IPS-18a (cell line): ENCODE results near the gene SUCNR1.
"Not testable (repeated sequence)": the region's sequence is repeated elsewhere in the genome, so short reads cannot be mapped to it uniquely, and the experiment has no call there.

Experiments used
- H3K27ac ChIP-seq: one replicate; pipeline ENCODE4 v1.5.1; 2013; ENCODE audit warnings: low read length
- H3K27me3 ChIP-seq: one replicate; pipeline ENCODE4 v1.6.1; 2013; ENCODE audit warnings: mild to moderate bottlenecking, low read length; ENCODE audit not compliant: control insufficient read depth, insufficient read depth
- H3K36me3 ChIP-seq: one replicate; pipeline ENCODE4 v1.6.1; 2013; ENCODE audit warnings: low read depth, low read length; ENCODE audit not compliant: control insufficient read depth
- H3K4me1 ChIP-seq: one replicate; pipeline ENCODE4 v1.6.1; 2013; ENCODE audit warnings: low read depth, low read length; ENCODE audit not compliant: control insufficient read depth
- H3K4me3 ChIP-seq: one replicate; pipeline ENCODE4 v1.5.1; 2013; ENCODE audit warnings: low read length
- H3K9ac ChIP-seq: one replicate; pipeline ENCODE4 v1.6.1; 2013; ENCODE audit warnings: mild to moderate bottlenecking, low read length, moderate library complexity
- H3K9me3 ChIP-seq: one replicate; pipeline ENCODE4 v1.6.1; 2013; ENCODE audit warnings: low read depth, low read length; ENCODE audit not compliant: control insufficient read depth

SUCNR1 gene

DNA sequence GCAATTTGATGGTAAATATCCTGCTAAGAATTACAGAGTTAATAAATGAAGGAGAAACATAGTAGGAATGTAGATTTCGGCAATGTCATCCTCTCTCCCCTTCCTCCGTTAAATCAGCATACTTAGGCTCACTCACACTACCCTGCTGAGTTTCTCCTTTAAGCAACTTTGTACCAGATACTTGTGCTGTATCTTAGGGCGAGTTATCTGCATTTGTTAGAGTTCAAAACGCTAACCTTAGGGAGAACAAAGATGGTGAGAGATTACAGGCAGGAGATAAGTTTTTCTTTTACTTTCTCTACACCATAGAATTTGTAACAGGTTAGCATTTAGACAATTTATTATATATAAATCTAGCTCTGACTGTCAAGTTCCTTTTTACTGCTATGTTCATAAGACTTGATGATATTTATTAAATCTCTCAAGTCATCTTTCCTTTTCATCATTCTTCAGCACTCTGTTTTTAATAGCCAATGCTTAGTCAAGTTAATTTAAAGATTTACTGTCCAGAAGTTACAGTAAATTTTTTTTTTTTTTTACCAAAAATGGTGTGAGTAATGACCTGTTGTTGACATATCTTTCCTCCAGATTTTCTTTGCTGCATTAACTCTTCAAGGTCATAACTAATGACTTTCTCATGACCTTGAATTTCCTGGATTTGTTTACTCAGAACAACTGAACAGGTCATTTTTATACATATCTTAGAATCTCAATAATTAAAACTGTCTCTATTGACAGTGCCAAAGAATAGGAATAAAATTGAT lies 22.2 kb downstream of the SUCNR1 start:
- H3K9me3 ChIP-seq: no peaks in the 10 kb centered on the region
- no peak overlapping the region for H3K4me3 ChIP-seq
- no peaks in the 10 kb centered on the region for H3K36me3 ChIP-seq
- H3K27me3 ChIP-seq: no peaks in the 10 kb centered on the region
- no peak overlapping the region for H3K27ac ChIP-seq
- peaks cover 11% of the 10 kb centered on the region for H3K4me1 ChIP-seq
- no peak overlapping the region for H3K9ac ChIP-seq

DNA sequence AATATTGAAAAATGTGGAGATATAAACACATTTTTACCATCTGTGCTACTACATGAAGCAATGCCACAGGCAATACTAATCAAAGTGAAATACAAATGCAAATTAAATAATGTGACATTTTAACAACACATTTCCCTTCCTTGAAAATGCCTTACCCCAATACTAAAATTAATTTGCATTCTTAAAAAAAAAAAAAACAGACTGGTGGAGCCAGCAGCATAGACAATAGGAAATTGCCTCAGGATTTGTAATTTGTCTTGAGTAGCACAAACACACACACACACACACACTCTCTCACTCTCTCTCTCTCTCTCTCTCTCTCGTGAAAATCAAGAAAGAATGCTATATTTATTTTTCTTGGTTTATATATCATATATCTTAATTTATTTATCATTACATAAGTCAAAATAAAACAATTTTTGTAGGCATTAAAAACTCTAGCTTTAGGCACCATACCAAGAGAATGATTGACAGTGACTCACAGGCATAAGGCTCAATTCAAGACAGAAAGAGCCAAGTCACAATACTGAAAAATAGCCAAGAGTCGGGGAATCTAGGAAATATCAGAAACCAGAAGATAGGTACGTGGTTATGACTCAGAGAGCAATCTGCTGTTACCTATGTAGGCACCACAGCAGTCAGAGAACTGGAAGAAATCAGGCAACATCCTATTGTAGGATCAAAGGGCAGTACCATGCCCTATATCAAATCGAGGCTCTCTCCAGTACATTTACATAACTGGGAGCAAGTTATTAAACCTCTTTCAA lies 23.0 kb downstream of the SUCNR1 start:
- H3K36me3 ChIP-seq: no peaks in the 10 kb centered on the region
- no peak overlapping the region for H3K4me3 ChIP-seq
- no peaks in the 10 kb centered on the region for H3K27me3 ChIP-seq
- no peak overlapping the region for H3K27ac ChIP-seq
- no peak overlapping the region for H3K9ac ChIP-seq
- peaks cover 11% of the 10 kb centered on the region for H3K4me1 ChIP-seq
- no peaks in the 10 kb centered on the region for H3K9me3 ChIP-seq

DNA sequence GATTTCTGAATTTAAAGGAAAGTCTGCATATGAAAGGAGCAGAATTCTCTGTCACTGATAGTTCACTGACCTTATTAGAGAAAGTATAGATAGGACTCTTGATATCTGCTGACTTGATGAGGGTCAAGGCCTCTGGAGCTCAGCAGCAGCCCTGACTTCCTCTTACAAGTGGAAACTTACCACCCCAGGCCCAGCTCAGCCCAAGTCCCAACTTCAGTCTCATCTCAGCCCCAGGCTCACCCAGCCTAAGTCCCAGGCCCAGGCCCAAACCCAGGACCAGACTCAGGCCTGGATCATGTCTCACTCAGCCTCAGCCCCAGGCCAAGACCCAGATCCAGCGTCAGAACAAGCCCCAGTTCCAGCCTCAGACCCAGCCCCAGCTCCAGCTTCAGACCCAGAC lies 24.7 kb downstream of the SUCNR1 start:
- not testable (repeated sequence) for H3K36me3 ChIP-seq

DNA sequence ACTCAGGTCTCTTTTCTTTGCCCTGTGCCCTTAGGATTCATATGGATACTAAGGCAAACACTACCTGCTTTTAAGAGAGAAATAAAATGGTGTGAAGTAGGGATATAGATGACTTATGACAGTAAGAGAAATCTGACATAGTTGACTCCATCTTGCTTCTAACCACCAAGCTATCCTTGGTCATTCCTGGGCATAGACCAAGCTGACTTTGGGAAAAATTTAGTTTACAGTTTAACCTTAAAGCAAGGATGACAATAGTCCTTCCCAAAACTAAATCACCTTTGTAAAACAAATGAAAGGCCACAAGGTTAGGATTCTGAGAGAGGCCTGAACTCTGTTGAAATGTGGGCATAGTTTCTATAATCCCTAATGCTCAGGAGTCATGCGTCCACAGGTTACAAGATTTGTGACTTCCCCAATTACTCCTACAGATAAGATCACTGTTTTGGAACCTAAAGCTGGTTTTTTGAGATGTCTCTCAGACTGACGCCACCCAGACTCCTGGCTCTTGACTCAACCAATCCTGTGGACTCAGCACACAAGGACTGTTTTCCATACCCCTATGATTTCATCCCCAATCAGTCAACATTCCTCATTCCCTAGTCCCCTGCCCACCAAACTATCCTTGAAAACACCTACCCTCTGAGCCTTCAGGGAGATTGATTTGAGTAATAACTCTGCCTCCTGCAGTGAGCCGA lies 25.3 kb downstream of the SUCNR1 start:
- H3K4me1 ChIP-seq: peaks cover 12% of the 10 kb centered on the region

More for the DNA sequence above, 24.7 kb downstream of the SUCNR1 start:
- H3K27ac ChIP-seq, H3K27me3 ChIP-seq, H3K9me3 ChIP-seq, H3K9ac ChIP-seq, H3K4me3 ChIP-seq: not testable (repeated sequence)
- peaks cover 11% of the 10 kb centered on the region for H3K4me1 ChIP-seq

DNA sequence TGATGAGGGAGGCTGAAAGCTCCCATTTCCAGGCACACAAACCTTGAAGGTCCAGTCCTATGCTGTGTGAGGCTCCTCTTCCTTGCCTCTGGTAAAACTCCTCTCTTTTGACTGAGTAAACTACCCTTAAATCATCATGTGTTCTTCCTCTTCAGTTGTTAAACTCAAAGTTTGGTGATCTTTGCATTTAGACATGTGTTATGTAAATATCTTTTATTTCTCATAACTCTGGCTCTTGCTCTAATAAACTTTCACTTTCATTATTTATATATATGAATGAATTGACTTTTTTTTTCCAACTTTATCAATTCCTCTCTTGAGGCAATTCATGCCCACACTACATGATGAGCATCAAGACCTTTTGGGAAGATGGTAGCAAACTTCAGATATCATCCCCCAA lies 26.6 kb downstream of the SUCNR1 start:
- no peak overlapping the region for H3K9ac ChIP-seq
- H3K4me1 ChIP-seq: peaks cover 14% of the 10 kb centered on the region

More for the DNA sequence above, 25.3 kb downstream of the SUCNR1 start:
- H3K36me3 ChIP-seq, H3K9me3 ChIP-seq, H3K27ac ChIP-seq, H3K27me3 ChIP-seq, H3K9ac ChIP-seq, H3K4me3 ChIP-seq: not testable (repeated sequence)

GRCh38 chr3:151900460-151900859 lies 27.0 kb downstream of the SUCNR1 start:
- Histone ChIP-seq H3K36me3 (no peaks in the 10 kb centered on the region), H3K4me1 (peaks cover 10% of the 10 kb centered on the region), H3K9me3 (no peaks in the 10 kb centered on the region), H3K4me3 (no peak overlapping the region), H3K27me3 (no peaks in the 10 kb centered on the region), H3K27ac (no peak overlapping the region), H3K9ac (no peak overlapping the region)

More for the DNA sequence above, 26.6 kb downstream of the SUCNR1 start:
- Histone ChIP-seq H3K36me3 (no peaks in the 10 kb centered on the region), H3K27ac (no peak overlapping the region), H3K4me3 (no peak overlapping the region), H3K9me3 (no peaks in the 10 kb centered on the region), H3K27me3 (no peaks in the 10 kb centered on the region)

- H3K27ac ChIP-seq: no peak overlapping the region
- H3K36me3 ChIP-seq: no peaks in the 10 kb centered on the region
- H3K9ac ChIP-seq: no peak overlapping the region
- H3K4me1 ChIP-seq: peaks cover 3% of the 10 kb centered on the region
- H3K4me3 ChIP-seq: no peak overlapping the region
- no peaks in the 10 kb centered on the region for H3K27me3 ChIP-seq
- no peaks in the 10 kb centered on the region for H3K9me3 ChIP-seq
Observed at GRCh38 chr3:151900884-151901643, 27.6 kb downstream of the SUCNR1 start.

GRCh38 chr3:151901644-151902285 lies 28.3 kb downstream of the SUCNR1 start:
- Histone ChIP-seq H3K9ac (no peak overlapping the region), H3K36me3 (no peaks in the 10 kb centered on the region), H3K9me3 (no peaks in the 10 kb centered on the region), H3K4me1 (peaks cover 3% of the 10 kb centered on the region), H3K27me3 (no peaks in the 10 kb centered on the region), H3K27ac (no peak overlapping the region), H3K4me3 (no peak overlapping the region)

- H3K9me3 ChIP-seq: no peaks in the 10 kb centered on the region
- no peak overlapping the region for H3K27ac ChIP-seq
Observed at GRCh38 chr3:151903501-151903991, 30.1 kb downstream of the SUCNR1 start.

DNA sequence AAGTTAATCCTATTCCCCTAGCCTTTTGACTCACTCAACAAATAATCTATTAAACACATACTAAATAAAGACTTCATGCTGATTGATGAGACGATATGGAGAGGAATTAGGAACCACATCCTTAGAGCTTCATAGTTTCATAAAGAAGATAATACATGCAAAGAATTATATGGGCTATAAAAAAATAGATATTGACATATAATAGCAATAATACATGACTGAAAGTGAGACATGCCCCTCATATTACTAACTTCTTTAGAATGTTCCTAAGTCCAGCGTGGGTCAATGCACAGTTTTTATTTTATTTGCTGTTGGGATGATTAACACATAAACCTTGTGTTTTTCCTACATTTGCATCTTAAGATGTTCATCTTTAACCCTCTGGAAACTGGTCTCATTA lies 32.2 kb downstream of the SUCNR1 start:
- peaks cover 3% of the 10 kb centered on the region for H3K4me1 ChIP-seq
- no peak overlapping the region for H3K27ac ChIP-seq
- no peaks in the 10 kb centered on the region for H3K27me3 ChIP-seq
- no peaks in the 10 kb centered on the region for H3K36me3 ChIP-seq
- no peaks in the 10 kb centered on the region for H3K9me3 ChIP-seq
- H3K4me3 ChIP-seq: no peak overlapping the region
- no peak overlapping the region for H3K9ac ChIP-seq

More at GRCh38 chr3:151903501-151903991, 30.1 kb downstream of the SUCNR1 start:
- no peak overlapping the region for H3K4me3 ChIP-seq
- H3K9ac ChIP-seq: no peak overlapping the region
- no peaks in the 10 kb centered on the region for H3K36me3 ChIP-seq
- no peaks in the 10 kb centered on the region for H3K27me3 ChIP-seq
- H3K4me1 ChIP-seq: peaks cover 3% of the 10 kb centered on the region
